Activated CD4-positive, CD25-positive, alpha-beta regulatory T cell (primary cell): ENCODE data around the gene HOXA10.

Source experiments
- DNase-seq, 4 experiments: peaks; one replicate each; lab custom pipeline; 2025; lab: John Stamatoyannopoulos, UW

The HOXA10 gene

GRCh38 chr7:27179503-27180430 lies 5.6 kb upstream of the HOXA10 start:
- DNase-seq, result peak; percentile 17 to 45 (median 20)

- DNase-seq, result no peak
These were observed 4.9 kb upstream of the HOXA10 start for GRCh38 chr7:27179030-27179429.

GRCh38 chr7:27178366-27178765 lies 4.2 kb upstream of the HOXA10 start:
- DNase-seq, result no peak

GRCh38 chr7:27177795-27178320 lies 3.7 kb upstream of the HOXA10 start:
- no peak for DNase-seq

- DNase-seq, result no peak
These were observed 3.1 kb upstream of the HOXA10 start for GRCh38 chr7:27176962-27177794.

GRCh38 chr7:27176524-27176845 lies 2.4 kb upstream of the HOXA10 start:
- DNase-seq, result no peak

- no peak for DNase-seq
These were observed 1.8 kb upstream of the HOXA10 start for GRCh38 chr7:27175626-27176523.

- no peak for DNase-seq
These were observed 930 bp upstream of the HOXA10 start for GRCh38 chr7:27174874-27175625.

- no peak for DNase-seq
These were observed 587 bp downstream of the HOXA10 start for GRCh38 chr7:27173511-27173955.

- no peak for DNase-seq
These were observed 1.2 kb downstream of the HOXA10 start for GRCh38 chr7:27172823-27173510.

- no peak for DNase-seq
These were observed 1.8 kb downstream of the HOXA10 start for GRCh38 chr7:27172315-27172774.

GRCh38 chr7:27171637-27172314 lies 2.3 kb downstream of the HOXA10 start:
- DNase-seq, result no peak

- no peak for DNase-seq
These were observed 2.8 kb downstream of the HOXA10 start for GRCh38 chr7:27171325-27171636.

GRCh38 chr7:27170426-27171324 lies 3.4 kb downstream of the HOXA10 start:
- no peak for DNase-seq

GRCh38 chr7:27169658-27170425 lies 4.3 kb downstream of the HOXA10 start:
- DNase-seq, result no peak

- no peak for DNase-seq
These were observed 5.7 kb downstream of the HOXA10 start for GRCh38 chr7:27168265-27168947.

- no peak for DNase-seq
These were observed 6.2 kb downstream of the HOXA10 start for GRCh38 chr7:27167916-27168264.
